GM12865 (cell line): Measurements from ENCODE around the gene S100A16.

Experiments used
- DNase-seq: peaks from one replicate; pipeline ENCODE4 v3.0.0; 2010; ENCODE audit warnings: low read depth
- H3K4me3 ChIP-seq: 2 replicates; pipeline ENCODE4 v1.5.1; 2011; ENCODE audit warnings: mild to moderate bottlenecking, low read depth, low read length, control low read depth
- CTCF ChIP-seq: IDR thresholded peaks from 2 replicates; pipeline ENCODE4 v1.5.1; 2011; ENCODE audit warnings: low read length, control low read depth, low read depth, inconsistent platforms; ENCODE audit not compliant: insufficient read depth; ENCODE audit errors: missing control alignments

S100A16 gene

GRCh38 chr1:153655333-153655732 is 42.4 kb upstream of the S100A16 start:
- H3K4me3 ChIP-seq: no peak overlapping the region
- TF ChIP-seq CTCF: no peak
- DNase-seq: no peak

GRCh38 chr1:153652805-153653500 is 40.0 kb upstream of the S100A16 start:
- TF ChIP-seq CTCF: no peak
- no peak for DNase-seq
- H3K4me3 ChIP-seq: no peak overlapping the region

- no peak for DNase-seq
- H3K4me3 ChIP-seq: no peak overlapping the region
- TF ChIP-seq CTCF: no peak
These were observed 38.8 kb upstream of the S100A16 start for GRCh38 chr1:153651771-153652170.

GRCh38 chr1:153649863-153650235 is 36.9 kb upstream of the S100A16 start:
- no peak for TF ChIP-seq CTCF
- no peak for DNase-seq
- no peak overlapping the region for H3K4me3 ChIP-seq

GRCh38 chr1:153649137-153649862 is 36.4 kb upstream of the S100A16 start:
- H3K4me3 ChIP-seq: no peak overlapping the region
- DNase-seq: no peak
- no peak for TF ChIP-seq CTCF

GRCh38 chr1:153648000-153648643 is 35.2 kb upstream of the S100A16 start:
- DNase-seq: no peak
- no peak overlapping the region for H3K4me3 ChIP-seq
- TF ChIP-seq CTCF: no peak
